ENCODE results near the gene UBE2D3. TPM values are rescaled to one million over a fixed set of nuclear protein-coding genes. Genes with fewer than 3 reads are reported as not detected.

UBE2D3 gene
- total RNA-seq, 4 donors from 2014 or later = 278 to 377 (median 304) TPM

DNA sequence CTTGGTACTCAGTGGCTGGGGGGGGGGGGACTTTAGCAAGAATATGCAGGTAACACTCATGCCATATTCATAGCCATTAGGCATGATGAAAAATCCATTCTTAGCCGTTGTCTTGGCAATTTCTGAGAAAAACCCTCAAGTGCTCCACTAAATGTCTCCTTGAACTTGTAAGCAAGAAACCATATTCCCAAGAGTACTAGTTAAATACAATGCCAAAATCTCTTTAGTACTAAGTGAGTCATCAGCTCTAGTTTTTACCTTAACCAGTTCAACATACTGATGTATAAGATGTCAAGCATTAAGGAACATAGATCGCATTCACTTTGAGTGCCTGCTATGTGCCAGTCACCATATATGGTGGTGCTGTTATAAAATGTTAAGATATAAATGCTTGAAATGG, 27.5 kb downstream of the UBE2D3 start:
- Histone ChIP-seq H3K4me1 (no peaks in the 10 kb centered on the region), H3K9me3 (no peaks in the 10 kb centered on the region), H3K4me3 (no peak overlapping the region), H3K27me3 (no peaks in the 10 kb centered on the region), H3K36me3 (peaks cover 16 to 100% (median 18%) of the 10 kb centered on the region in 3 donors), H3K27ac (no peak overlapping the region)
- WGBS, 2 donors = 70 to 85% methylated on average over 2 of the region's 2 CpGs
- TF ChIP-seq, protein P1, sequence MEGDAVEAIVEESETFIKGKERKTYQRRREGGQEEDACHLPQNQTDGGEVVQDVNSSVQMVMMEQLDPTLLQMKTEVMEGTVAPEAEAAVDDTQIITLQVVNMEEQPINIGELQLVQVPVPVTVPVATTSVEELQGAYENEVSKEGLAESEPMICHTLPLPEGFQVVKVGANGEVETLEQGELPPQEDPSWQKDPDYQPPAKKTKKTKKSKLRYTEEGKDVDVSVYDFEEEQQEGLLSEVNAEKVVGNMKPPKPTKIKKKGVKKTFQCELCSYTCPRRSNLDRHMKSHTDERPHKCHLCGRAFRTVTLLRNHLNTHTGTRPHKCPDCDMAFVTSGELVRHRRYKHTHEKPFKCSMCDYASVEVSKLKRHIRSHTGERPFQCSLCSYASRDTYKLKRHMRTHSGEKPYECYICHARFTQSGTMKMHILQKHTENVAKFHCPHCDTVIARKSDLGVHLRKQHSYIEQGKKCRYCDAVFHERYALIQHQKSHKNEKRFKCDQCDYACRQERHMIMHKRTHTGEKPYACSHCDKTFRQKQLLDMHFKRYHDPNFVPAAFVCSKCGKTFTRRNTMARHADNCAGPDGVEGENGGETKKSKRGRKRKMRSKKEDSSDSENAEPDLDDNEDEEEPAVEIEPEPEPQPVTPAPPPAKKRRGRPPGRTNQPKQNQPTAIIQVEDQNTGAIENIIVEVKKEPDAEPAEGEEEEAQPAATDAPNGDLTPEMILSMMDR (IDR thresholded peaks at IDR 0.05) = no peak
- no peak for TF ChIP-seq POLR2A (IDR thresholded peaks at IDR 0.05)
- DNase-seq = no peak
- intact Hi-C loops (cut with DNase I) = no loop called here

DNA sequence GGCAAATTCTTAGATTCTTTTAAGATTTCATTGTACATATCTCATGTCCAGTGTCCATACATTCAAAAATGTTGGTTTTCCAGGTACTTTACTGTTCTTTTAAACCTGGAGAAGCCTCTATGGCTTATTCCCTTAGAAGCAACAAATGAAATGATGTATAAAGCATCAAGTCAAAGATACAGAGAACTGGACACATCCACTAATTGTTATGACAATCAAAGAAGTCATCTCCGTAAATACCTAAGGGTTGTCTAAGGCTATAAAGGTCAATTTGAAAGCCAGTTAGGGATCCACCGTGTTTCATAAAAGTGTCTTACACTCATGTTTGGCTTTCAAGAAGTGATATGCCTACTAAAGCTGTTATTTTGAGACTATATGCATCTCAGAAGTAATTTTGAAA, 32.4 kb downstream of the UBE2D3 start:
- no peak for DNase-seq
- TF ChIP-seq POLR2A (IDR thresholded peaks at IDR 0.05) = no peak
- TF ChIP-seq, protein P1 (IDR thresholded peaks at IDR 0.05) = no peak
- Histone ChIP-seq H3K4me1 (no peaks in the 10 kb centered on the region), H3K27me3 (no peaks in the 10 kb centered on the region), H3K9me3 (no peaks in the 10 kb centered on the region), H3K36me3 (peaks cover 9 to 85% (median 12%) of the 10 kb centered on the region in 3 donors), H3K27ac (no peak overlapping the region), H3K4me3 (no peak overlapping the region)
- 91 to 95% methylated on average over 2 of the region's 2 CpGs for WGBS, 2 donors
- intact Hi-C loops (cut with DNase I) = no loop called here

GRCh38 chr4:102792361-102792936, 34.9 kb downstream of the UBE2D3 start:
- no peak overlapping the region for H3K4me3 ChIP-seq
- intact Hi-C loops (cut with DNase I) = no loop called here
- 75 to 80% methylated on average over 2 of the region's 2 CpGs for WGBS, 2 donors
- H3K4me1 ChIP-seq = peaks cover 0 to 5% (median 0%) of the 10 kb centered on the region in 3 donors
- TF ChIP-seq POLR2A (IDR thresholded peaks at IDR 0.05) = no peak
- TF ChIP-seq, protein P1 (IDR thresholded peaks at IDR 0.05) = no peak
- no peaks in the 10 kb centered on the region for H3K9me3 ChIP-seq
- no peak for DNase-seq
- H3K36me3 ChIP-seq = peaks cover 3 to 59% (median 4%) of the 10 kb centered on the region in 3 donors
- no peaks in the 10 kb centered on the region for H3K27me3 ChIP-seq
- no peak overlapping the region for H3K27ac ChIP-seq

DNA sequence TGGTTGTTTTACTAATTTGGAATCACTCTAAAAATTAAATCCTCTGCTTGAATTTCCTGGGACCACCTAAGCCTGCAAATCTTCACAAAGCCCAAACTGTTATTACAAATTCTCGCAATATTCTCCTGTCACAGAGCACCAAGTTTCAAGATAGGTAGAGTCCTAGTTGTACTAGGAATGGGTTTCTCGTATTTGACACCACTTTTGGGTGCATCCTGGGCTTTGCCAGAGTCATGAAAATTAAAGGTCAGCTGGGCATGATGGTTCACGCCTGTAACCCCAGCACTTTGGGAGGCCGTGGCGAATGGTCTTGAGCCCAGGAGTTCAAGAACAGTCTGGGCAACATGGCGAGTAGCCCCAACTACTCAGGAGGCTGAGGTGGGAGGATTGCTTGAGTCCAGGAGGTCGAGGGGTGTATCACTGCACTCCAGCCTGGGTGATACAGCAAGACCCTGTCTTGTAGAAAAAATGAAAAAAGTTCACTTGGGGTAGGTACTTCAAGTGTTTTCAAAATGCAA, 36.0 kb downstream of the UBE2D3 start:
- peaks cover 0 to 5% (median 0%) of the 10 kb centered on the region in 3 donors for H3K4me1 ChIP-seq
- H3K36me3 ChIP-seq = peaks cover 0 to 49% (median 0%) of the 10 kb centered on the region in 3 donors
- TF ChIP-seq POLR2A (IDR thresholded peaks at IDR 0.05) = no peak
- TF ChIP-seq, protein P1 (IDR thresholded peaks at IDR 0.05) = no peak
- no peak overlapping the region for H3K27ac ChIP-seq
- no peak overlapping the region for H3K4me3 ChIP-seq
- WGBS, 2 donors = 0 to 97% methylated on average over 1 to 6 of the region's 7 CpGs
- H3K9me3 ChIP-seq = no peaks in the 10 kb centered on the region
- DNase-seq = no peak
- intact Hi-C loops (cut with DNase I) = no loop called here
- H3K27me3 ChIP-seq = no peaks in the 10 kb centered on the region

- Histone ChIP-seq H3K4me3 (no peak overlapping the region), H3K36me3 (peaks cover 0 to 28% (median 0%) of the 10 kb centered on the region in 3 donors), H3K27me3 (no peaks in the 10 kb centered on the region), H3K9me3 (no peaks in the 10 kb centered on the region), H3K4me1 (peaks cover 0 to 5% (median 0%) of the 10 kb centered on the region in 3 donors), H3K27ac (no peak overlapping the region)
- WGBS, 2 donors = 39 to 41% methylated on average over 3 of the region's 3 CpGs
- no peak for DNase-seq
- TF ChIP-seq, protein P1 (IDR thresholded peaks at IDR 0.05) = no peak
- TF ChIP-seq POLR2A (IDR thresholded peaks at IDR 0.05) = no peak
- intact Hi-C loops (cut with DNase I) = no loop called here
Observed at GRCh38 chr4:102789317-102789717, 38.0 kb downstream of the UBE2D3 start.

Data from esophagus squamous epithelium (tissue), 5 donors.